GM12872 (cell line): ENCODE measurements around the gene HSD17B7.

ENCODE experiments used
- TF ChIP-seq, protein P1 (sequence below): IDR thresholded peaks from 3 replicates; pipeline ENCODE4 v1.5.1; 2011; ENCODE audit warnings: low read depth, mild to moderate bottlenecking, low read length, moderate library complexity; ENCODE audit not compliant: insufficient read depth

The HSD17B7 gene

DNA sequence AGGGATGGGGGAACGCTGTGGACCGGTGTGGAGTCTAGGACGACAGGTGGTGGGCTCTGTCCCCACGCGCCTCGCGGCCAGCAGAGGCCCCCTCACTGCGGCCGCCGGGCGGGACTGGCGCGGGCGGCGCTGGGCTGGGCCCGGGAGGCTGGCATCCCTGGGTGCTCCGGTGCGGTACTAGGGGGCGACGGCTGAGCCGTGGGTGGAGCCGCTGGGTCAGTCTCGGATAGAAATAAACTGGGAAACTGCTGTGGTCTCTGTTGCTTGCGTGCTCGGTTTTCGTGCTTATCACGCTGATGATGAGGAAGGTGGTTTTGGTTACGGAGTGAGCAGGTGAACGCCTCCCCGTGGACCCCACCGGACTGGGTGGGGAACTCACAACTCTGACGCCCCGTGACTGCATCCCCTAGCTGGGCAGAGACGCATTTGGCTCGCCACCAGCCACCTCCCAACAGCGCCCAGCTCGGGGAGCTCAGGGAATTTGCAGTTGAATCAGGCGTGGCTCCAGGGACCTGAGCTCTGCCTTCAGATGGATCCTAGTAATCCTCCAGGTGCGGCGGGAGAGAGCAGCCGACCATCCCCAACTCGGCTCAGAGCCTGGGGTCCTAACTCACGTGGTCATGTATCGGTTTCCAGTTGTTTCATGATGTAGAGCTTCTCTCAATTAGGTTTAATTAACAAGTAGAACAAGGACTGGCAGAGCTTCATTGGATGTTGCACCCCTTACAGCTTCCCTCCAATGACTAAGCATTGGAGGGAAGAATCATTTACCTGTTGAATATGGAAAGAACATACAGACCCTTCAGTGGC, 32.1 kb downstream of the HSD17B7 start:
- TF ChIP-seq, protein P1, sequence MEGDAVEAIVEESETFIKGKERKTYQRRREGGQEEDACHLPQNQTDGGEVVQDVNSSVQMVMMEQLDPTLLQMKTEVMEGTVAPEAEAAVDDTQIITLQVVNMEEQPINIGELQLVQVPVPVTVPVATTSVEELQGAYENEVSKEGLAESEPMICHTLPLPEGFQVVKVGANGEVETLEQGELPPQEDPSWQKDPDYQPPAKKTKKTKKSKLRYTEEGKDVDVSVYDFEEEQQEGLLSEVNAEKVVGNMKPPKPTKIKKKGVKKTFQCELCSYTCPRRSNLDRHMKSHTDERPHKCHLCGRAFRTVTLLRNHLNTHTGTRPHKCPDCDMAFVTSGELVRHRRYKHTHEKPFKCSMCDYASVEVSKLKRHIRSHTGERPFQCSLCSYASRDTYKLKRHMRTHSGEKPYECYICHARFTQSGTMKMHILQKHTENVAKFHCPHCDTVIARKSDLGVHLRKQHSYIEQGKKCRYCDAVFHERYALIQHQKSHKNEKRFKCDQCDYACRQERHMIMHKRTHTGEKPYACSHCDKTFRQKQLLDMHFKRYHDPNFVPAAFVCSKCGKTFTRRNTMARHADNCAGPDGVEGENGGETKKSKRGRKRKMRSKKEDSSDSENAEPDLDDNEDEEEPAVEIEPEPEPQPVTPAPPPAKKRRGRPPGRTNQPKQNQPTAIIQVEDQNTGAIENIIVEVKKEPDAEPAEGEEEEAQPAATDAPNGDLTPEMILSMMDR = no peak

DNA sequence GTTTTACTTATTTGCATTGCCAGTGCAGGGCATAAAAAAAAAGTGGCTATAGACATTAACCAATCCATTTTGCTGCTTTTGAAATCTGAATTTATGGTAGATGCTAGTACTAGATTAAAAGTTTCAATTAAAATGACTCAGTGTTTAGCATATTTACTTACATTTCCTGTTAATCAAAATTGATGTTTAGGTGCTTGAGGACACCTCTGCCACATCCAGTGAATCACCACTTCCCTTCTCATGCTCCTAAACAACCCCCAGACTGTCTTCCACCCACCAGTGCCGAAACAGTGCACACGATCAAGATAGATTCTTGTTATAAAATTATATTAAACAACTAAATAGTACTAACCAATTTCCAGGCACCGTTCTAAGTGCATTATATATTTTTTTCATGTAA, 32.7 kb downstream of the HSD17B7 start:
- TF ChIP-seq, protein P1 = no peak

DNA sequence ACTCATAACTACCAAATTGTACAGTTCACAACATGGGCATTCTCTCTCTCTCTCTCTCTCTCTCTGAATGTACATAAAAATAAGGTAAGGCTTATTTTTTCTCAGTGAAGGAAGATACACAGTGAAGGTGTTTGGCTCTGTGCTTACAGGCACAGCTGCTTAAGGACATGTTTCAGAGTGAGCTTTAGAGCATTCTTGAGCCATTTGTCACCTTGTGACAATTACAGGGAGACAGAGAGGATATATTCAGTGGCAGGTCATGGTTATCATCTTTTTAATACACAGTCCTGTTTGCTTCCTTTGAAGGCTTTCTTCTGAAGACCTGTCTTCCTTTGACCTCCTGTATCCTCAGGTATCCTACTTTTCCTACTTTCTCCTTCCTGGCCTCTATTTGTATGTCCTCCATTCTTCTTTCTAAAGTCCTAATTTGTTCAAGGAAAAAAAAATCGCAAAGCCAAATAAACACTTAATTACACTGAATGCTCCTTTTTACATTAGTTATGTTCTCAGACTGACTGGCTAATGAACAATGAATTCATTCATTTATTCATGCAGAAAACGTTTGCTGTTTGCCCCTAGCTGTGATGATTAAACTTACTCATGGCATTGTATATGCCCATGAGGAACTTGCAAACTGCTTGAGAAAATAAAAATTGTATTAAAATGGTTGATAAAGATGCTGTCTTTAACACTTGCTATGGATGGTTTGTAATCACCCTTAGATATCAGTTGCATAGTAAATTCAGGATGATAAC, 33.4 kb downstream of the HSD17B7 start:
- TF ChIP-seq, protein P1 = no peak

DNA sequence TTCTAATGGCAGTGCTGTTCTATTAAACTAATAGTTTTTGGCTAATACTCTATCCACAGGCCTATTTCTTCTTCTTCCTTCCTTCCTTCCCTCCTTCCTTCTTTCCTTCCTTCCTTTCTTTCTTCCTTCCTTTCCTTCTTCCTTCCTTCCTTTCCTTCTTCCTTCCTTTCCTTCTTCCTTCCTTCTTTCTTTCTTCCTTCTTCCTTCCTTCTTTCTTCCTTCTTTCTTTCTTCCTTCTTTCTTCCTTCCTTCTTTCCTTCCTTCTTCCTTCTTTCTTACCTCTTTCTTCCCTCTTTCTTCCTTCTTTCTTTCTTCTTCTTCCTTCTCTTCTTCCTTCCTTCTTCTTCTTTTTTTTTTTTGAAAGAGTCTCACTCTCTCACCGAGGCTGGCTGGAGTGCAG, 38.8 kb downstream of the HSD17B7 start:
- TF ChIP-seq, protein P1 = no peak

DNA sequence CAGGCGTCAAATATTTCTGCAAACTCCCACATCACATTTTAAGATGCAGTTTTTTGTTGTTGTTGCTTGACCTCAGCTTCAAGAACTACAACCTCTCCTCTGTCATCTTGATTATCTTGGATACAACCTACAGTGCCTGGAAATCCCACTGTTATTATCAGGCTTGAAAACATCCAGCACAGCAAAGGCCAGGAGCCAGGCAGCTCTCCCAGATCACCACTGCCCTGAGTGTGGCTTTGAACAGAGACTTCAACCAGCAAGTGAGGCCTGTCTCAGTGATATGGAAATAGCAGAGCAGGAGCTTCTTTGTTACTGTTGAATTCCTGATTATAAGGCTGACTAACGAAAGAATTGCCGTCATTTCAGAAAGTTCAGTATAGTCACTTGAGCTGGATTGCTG, 42.0 kb downstream of the HSD17B7 start:
- TF ChIP-seq, protein P1 = no peak

DNA sequence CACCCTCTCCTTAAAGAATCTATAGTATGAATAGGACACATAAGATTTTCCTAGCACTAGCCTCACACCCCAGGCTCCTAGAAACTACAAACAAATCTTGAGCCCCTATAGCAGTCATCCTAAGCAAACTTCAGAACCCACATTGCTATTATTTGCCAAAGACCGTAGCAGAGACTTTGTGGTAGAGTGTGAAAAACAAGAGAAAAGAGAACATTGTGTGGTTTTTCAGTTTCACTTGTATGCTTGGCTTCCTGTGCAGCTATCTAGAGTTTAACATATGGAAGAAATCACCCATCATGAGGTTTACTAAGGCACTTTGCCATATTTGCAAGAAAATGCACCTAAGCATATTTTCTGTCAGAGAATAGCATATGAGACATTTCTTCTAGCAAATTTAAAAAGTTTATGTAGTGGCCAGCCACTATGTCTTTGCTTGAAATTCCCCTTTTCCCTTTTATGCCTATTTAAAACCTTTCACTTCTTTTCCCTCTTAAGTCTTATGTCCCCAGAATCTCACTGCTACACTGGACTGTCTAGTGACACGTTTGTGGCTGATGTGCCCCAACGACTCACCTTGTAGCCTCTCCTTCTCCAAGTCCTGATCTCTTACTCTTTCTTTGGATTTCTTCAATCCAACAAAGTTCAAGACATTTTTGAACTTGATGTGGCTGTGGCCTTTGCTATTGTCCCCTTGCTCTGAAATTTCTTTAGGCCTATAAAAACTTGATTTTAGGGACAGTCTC, 44.8 kb downstream of the HSD17B7 start:
- TF ChIP-seq, protein P1 = no peak

DNA sequence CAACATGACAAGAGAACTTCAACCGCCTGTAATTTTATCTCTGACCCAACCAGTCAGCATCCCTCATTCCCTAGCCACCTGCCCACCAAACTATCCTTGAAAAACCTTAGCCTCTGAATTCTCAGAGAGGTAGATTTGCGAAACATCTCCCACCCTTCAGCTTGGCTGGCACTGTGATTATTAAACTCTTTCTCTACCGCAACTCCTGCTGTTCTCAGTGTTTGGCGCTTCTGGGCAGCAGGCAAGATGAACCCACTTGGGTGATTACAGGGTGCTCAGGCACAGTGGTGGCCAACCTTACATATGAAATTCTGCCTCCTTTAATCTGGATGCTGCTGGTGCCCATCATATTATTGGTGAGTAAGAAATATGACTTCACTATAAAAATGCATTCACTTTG, 48.4 kb downstream of the HSD17B7 start:
- TF ChIP-seq, protein P1 = no peak
